ENCODE measurements around the gene STPG3. TPM values are rescaled to one million over a fixed set of nuclear protein-coding genes. Genes with fewer than 3 reads are reported as not detected.
A peak's percentile ranks its signal among the peaks of the same experiment; 100 is the strongest.
"Not testable (repeated sequence)": the region's sequence is repeated elsewhere in the genome, so short reads cannot be mapped to it uniquely, and the experiment has no call there.

The STPG3 gene
- total RNA-seq, 2 experiments from 2014 or later: not detected

DNA sequence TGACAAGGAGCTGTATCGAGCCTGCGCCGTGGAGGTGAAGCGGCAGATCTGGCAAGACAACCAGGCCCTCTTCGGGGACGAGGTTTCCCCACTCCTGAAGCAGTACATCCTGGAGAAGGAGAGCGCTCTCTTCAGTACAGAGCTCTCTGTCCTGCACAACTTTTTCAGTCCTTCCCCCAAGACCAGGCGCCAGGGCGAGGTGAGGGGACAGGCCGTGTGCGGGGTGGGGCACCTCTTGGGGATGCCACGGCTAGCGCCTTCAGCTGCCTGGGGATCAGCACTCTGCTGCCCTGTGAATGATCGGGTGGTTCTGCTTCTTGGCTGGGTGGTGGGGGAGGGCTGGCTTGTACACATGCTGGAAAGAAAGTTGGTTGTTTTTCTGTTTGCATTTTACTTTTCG lies 5.8 kb downstream of the STPG3 start:
- H3K27ac Mint-ChIP-seq: no peak overlapping the region
- ChIA-PET POLR2A (interaction anchor here (0.9 kb wide), 1 partner anchor 16 kb away, joined by 3 read pairs; the partner anchor contains the start of gene TUBB4B), CTCF (interaction anchor here (0.8 to 1.5 kb wide), 6 partner anchors 8 to 170 kb away, joined by 3 to 5 read pairs (median 4); partner anchors contain the start of gene MAN1B1)
- no peak for DNase-seq
- H3K36me3 Mint-ChIP-seq (ENCODE audit: low read depth): peaks cover 14% of the 10 kb centered on the region
- H3K27me3 Mint-ChIP-seq: no peaks in the 10 kb centered on the region
- peaks cover 20% of the 10 kb centered on the region for H3K4me1 Mint-ChIP-seq
- no peaks in the 10 kb centered on the region for H3K9me3 Mint-ChIP-seq
- peak overlapping the region; percentile 90 for H3K4me3 Mint-ChIP-seq

DNA sequence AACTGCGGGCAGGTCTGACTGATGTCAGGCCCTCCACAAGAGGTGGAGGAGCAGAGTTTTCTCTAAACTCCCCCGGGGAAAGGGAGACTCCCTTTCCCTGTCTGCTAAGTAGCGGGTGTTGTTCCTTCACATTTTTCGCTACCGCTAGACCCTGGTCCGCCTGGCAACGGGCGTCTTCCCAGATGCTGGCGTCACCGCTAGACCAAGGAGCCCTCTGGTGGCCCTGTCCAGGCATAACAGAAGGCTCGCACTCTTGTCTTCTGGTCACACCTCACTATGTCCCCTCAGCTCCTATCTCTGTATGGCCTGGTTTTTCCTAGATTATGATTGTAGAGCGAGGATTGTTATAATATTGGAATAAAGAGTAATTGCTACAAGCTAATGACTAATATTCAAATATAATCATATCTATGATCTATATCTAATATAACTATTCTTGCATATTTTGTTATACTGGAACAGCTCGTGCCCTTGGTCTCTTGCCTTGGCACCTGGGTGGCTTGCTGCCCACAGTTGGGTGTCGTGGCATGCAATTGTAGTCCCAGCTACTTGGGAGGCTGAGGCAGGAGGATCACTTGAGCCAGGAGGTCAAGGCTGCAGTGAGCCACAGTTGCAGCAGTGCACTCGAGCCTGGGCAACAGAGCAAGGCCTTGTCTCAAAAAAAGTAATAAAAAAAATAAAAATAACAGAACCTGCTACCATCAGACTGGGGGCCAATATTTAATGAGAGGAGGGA lies 11.3 kb downstream of the STPG3 start:
- H3K27me3 Mint-ChIP-seq, H3K4me1 Mint-ChIP-seq, POLR2A ChIA-PET, DNase-seq, CTCF ChIA-PET, H3K4me3 Mint-ChIP-seq, H3K27ac Mint-ChIP-seq, H3K9me3 Mint-ChIP-seq: not testable (repeated sequence)
- peaks cover 16% of the 10 kb centered on the region for H3K36me3 Mint-ChIP-seq (ENCODE audit: low read depth)

DNA sequence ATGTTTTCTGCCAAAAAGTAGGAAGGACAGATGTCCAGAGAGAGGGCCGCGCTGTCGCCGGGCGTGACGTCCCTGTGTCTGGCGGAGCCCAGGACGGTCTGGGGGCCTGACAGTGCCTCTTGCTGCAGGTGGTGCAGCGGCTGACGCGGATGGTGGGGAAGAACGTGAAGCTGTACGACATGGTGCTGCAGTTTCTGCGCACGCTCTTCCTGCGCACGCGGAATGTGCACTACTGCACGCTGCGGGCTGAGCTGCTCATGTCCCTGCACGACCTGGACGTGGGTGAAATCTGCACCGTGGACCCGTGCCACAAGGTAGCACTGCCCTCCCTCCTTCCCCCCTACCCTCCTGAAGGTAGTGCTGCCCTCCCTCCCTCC lies 11.8 kb downstream of the STPG3 start:
- CTCF ChIA-PET: no interaction called here
- POLR2A ChIA-PET: no interaction called here
- no peak overlapping the region for H3K27ac Mint-ChIP-seq
- DNase-seq: no peak
- no peak overlapping the region for H3K4me3 Mint-ChIP-seq
- H3K36me3 Mint-ChIP-seq (ENCODE audit: low read depth): peaks cover 18% of the 10 kb centered on the region
- H3K9me3 Mint-ChIP-seq: no peaks in the 10 kb centered on the region
- peaks cover 8% of the 10 kb centered on the region for H3K4me1 Mint-ChIP-seq
- no peaks in the 10 kb centered on the region for H3K27me3 Mint-ChIP-seq

DNA sequence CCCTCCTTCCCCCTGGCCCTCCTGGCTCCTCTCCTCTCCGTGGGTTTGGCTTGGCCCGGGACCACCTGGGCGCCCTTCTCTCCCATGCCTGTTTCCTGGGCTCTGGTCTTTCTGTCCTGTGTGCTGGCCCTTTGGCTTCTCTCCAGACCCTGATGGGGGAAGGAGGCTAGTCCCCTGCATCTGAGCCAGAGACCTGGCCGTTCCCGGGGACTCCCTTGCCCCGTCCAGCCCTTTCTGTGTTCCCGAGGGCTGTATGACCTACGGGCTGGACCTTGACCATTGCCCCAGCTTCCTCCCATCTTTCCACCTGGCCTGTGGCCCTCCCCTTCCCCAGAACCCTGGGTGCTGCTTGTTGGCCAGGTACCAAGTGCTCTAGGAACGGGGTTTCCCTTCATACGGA lies 12.4 kb downstream of the STPG3 start:
- no peak for DNase-seq
- peaks cover 20% of the 10 kb centered on the region for H3K36me3 Mint-ChIP-seq (ENCODE audit: low read depth)
- H3K27me3 Mint-ChIP-seq: no peaks in the 10 kb centered on the region
- peaks cover 9% of the 10 kb centered on the region for H3K4me1 Mint-ChIP-seq
- H3K9me3 Mint-ChIP-seq: no peaks in the 10 kb centered on the region
- H3K27ac Mint-ChIP-seq: no peak overlapping the region
- H3K4me3 Mint-ChIP-seq: no peak overlapping the region
- ChIA-PET POLR2A (interaction anchor here (0.7 kb wide), 1 partner anchor 21 kb away, joined by 3 read pairs; no protein-coding TSS in a partner anchor), CTCF (no interaction called here)

DNA sequence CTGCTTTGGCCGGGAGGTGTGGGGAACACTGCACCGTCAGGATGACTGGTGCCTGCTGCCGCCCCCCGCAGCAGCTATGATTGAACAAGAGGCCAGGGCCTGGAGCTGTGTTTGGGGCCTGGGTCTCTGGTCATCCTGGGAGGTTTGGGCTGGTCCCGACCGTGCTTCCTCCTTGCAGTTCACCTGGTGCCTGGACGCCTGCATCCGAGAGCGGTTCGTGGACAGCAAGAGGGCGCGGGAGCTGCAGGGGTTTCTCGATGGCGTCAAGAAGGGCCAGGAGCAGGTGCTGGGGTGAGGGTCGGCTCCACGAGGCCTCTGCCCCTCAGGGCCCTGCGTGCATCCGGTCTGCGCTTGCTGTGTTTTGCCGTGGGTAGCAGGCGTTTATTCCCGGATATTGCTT lies 13.0 kb downstream of the STPG3 start:
- POLR2A ChIA-PET: interaction anchor here (0.7 kb wide), 1 partner anchor 21 kb away, joined by 3 read pairs; no protein-coding TSS in a partner anchor
- DNase-seq: no peak
- Mint-ChIP-seq H3K9me3 (no peaks in the 10 kb centered on the region), H3K36me3 (ENCODE audit: low read depth) (peaks cover 25% of the 10 kb centered on the region), H3K4me1 (peaks cover 9% of the 10 kb centered on the region), H3K27me3 (no peaks in the 10 kb centered on the region), H3K4me3 (no peak overlapping the region), H3K27ac (no peak overlapping the region)
- CTCF ChIA-PET: interaction anchor here (1.2 kb wide), 1 partner anchor 8 kb away, joined by 3 read pairs; no protein-coding TSS in a partner anchor

DNA sequence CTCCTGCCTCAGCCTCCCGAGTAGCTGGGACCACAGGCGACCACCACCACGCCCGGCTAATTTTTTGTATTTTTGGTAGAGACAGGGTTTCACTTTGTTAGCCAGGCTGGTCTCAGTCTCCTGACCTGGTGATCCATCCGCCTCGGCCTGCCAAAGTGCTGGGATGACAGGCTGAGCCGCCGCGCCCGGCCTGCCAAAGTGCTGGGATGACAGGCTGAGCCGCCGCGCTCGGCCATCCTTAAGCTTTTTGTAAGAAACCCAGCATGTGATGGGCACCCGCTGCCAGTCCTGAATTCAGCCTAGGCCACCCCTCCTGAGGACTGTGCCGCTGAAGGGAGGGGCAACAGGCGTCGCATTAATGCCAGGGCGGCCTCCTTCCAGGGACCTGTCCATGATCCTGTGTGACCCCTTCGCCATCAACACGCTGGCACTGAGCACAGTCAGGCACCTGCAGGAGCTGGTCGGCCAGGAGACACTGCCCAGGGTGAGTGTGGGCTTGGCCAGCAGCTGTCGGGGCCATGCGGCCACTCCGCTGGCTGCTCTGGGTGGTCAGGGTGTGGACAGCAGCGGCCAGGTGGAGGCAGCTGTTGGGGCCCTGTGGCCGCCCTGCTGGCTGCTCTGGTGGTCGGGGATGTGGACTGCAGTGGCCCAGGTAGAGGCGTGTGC lies 14.5 kb downstream of the STPG3 start:
- Mint-ChIP-seq H3K27me3 (no peaks in the 10 kb centered on the region), H3K4me3 (no peak overlapping the region), H3K9me3 (no peaks in the 10 kb centered on the region), H3K4me1 (peaks cover 13% of the 10 kb centered on the region), H3K36me3 (ENCODE audit: low read depth) (peaks cover 33% of the 10 kb centered on the region), H3K27ac (no peak overlapping the region)
- CTCF ChIA-PET: interaction anchor here (0.9 to 1.5 kb wide), 4 partner anchors 9 to 325 kb away, joined by 3 to 4 read pairs (median 4); partner anchors contain the start of genes NELFB and ZMYND19
- POLR2A ChIA-PET: no interaction called here
- DNase-seq: no peak

DNA sequence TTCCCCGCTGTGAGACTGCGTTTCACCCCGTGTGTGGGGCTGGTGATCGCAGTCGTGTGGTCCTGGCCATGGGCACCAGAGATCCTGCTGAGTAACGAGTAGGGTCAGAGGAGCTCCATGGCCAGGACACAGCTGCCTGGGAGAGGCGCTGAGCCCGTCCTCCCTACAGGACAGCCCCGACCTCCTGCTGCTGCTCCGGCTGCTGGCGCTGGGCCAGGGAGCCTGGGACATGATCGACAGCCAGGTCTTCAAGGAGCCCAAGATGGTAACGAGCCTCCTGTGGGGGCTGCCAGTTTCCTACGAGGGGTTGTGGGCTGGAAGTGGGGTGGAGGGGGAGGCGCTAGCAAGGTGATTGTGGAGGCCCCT lies 15.1 kb downstream of the STPG3 start:
- Mint-ChIP-seq H3K4me3 (no peak overlapping the region), H3K27ac (no peak overlapping the region), H3K4me1 (peaks cover 17% of the 10 kb centered on the region), H3K36me3 (ENCODE audit: low read depth) (peaks cover 34% of the 10 kb centered on the region), H3K27me3 (no peaks in the 10 kb centered on the region), H3K9me3 (no peaks in the 10 kb centered on the region)
- DNase-seq: no peak
- ChIA-PET CTCF (interaction anchor here (1.2 to 1.5 kb wide), 3 partner anchors 10 to 325 kb away, joined by 3 to 4 read pairs (median 3); partner anchors contain the start of genes NELFB and ZMYND19), POLR2A (no interaction called here)

DNA sequence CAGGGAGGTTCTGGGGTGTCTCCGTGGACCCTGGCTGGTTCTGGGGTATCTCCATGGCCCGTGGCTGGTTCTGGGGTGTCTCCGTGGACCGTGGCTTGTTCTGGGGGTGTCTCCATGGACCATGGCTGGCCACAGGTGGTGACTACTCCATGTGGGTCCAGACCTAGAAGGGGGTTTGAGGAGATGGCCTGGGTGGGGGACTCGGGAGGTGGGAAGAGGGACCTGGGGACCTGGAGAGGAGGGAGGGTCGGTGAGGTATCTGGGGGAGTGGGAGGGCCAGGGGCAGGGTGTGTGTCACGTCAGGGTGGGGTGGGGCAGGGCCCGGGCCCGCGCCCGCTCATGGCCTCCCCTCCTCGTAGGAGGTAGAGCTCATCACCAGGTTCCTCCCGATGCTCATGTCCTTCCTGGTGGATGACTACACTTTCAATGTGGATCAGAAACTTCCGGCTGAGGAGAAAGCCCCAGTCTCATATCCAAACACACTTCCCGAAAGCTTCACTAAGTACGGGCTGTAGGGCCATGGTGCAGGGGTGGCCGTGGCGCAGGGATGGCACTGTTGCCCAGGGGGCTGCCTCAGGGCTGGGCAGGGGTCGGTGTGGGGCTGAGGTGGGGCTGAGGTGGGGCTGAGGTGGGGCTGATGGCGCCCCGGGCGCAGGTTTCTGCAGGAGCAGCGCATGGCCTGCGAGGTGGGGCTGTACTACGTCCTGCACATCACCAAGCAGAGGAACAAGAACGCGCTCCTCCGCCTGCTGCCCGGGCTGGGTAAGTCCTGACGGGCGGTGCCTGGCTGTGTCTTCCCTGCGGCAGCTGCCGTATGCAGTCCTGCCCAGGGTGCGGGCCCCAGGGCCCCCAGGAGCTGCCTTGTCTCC lies 15.7 kb downstream of the STPG3 start:
- no peaks in the 10 kb centered on the region for H3K9me3 Mint-ChIP-seq
- H3K27me3 Mint-ChIP-seq: no peaks in the 10 kb centered on the region
- H3K4me1 Mint-ChIP-seq: peaks cover 22% of the 10 kb centered on the region
- ChIA-PET POLR2A (no interaction called here), CTCF (interaction anchor here (0.8 to 1.5 kb wide), 5 partner anchors 10 to 324 kb away, joined by 3 to 4 read pairs (median 3); partner anchors contain the start of genes NELFB and ZMYND19)
- no peak overlapping the region for H3K4me3 Mint-ChIP-seq
- H3K27ac Mint-ChIP-seq: no peak overlapping the region
- no peak for DNase-seq
- peaks cover 34% of the 10 kb centered on the region for H3K36me3 Mint-ChIP-seq (ENCODE audit: low read depth)

DNA sequence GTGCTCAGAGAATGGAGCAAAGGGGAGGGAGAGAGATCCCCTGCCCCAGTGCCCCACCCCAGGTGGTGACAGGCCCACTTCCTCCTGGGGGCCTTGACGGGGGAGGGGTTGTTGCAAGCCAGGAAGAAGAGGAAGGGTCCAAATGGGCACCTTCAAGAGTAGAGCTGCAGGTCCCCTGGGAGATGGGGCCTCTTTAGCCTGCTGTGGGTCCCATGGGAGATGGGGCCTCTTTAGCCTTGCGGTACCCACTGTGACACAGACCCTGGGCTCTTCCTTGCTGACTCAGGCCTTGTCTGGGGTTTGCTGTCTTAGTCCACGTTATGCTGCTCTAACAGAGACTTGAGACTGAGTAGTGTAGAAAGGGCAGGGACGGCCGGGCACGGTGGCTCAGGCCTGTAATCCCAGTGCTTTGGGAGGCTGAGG lies 16.9 kb downstream of the STPG3 start:
- Mint-ChIP-seq H3K4me1 (peaks cover 24% of the 10 kb centered on the region), H3K4me3 (no peak overlapping the region), H3K27me3 (no peaks in the 10 kb centered on the region), H3K36me3 (ENCODE audit: low read depth) (peaks cover 33% of the 10 kb centered on the region), H3K9me3 (no peaks in the 10 kb centered on the region), H3K27ac (peak overlapping the region; percentile 26)
- CTCF ChIA-PET: interaction anchor here (0.8 to 1.2 kb wide), 2 partner anchors 12 to 19 kb away, joined by 3 to 4 read pairs; no protein-coding TSS in a partner anchor
- POLR2A ChIA-PET: no interaction called here
- no peak for DNase-seq

DNA sequence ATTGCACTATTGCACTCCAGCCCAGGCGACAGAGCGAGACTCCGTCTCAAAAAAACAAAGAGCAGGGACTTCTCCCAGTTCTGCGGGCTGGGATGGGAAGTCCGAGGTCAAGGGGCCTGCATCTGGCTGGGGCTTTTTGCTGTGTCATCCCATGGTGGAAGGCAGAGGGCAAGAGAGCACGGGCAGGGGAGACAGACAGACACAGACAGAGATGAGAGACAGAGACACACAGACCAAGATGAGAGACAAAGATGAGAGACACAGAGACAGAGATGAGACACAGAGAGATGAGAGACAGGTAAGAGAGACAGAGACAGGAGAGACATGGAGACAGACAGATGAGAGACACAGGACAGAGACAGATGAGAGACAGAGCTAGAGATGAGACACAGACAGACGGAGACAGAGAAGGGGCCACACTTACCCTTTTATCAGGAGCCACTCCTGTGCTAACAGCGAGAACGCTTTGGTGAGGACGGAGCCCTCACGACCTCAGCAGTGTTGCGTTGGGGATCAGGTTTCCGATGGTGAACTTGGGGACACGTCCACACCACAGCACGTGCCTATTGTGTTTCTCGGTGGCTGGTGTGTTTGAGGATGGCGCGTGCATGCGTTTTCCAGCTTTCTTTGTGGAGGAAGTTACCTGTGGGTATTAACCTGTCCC lies 17.6 kb downstream of the STPG3 start:
- H3K36me3 Mint-ChIP-seq (ENCODE audit: low read depth): peaks cover 34% of the 10 kb centered on the region
- peaks cover 24% of the 10 kb centered on the region for H3K4me1 Mint-ChIP-seq
- no peaks in the 10 kb centered on the region for H3K9me3 Mint-ChIP-seq
- no peak for DNase-seq
- ChIA-PET POLR2A (no interaction called here), CTCF (interaction anchor here (0.9 to 1.0 kb wide), 2 partner anchors 15 to 18 kb away, joined by 3 read pairs; no protein-coding TSS in a partner anchor)
- H3K27me3 Mint-ChIP-seq: no peaks in the 10 kb centered on the region
- no peak overlapping the region for H3K4me3 Mint-ChIP-seq
- peak overlapping the region; percentile 26 for H3K27ac Mint-ChIP-seq

DNA sequence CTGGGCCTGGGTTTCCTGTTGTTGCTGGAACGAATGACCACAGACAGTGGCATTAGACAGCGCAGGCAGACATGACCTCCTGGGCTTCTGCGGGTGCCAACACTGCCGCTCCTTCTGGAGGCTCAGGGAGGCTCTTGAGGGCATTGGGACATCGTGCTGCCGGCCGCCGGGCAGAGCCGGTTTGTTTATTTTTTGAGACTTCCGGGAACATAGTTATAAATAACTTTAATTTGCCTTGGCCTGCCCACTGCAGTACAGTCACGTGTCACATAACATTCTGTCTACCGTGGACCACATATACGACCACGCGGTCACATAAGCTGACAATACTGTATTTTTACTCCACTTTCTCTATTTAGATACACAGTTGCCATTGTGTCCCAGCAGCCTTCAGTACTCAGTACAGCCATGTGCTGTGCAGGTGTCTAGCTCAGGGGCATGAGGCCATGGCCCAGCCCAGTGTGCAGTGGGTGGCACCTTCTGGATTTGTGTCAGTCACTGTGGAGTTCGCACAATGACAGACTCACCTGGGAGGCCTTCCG lies 18.2 kb downstream of the STPG3 start:
- Mint-ChIP-seq H3K27me3 (no peaks in the 10 kb centered on the region), H3K9me3 (no peaks in the 10 kb centered on the region), H3K27ac (no peak overlapping the region), H3K4me1 (peaks cover 24% of the 10 kb centered on the region), H3K36me3 (ENCODE audit: low read depth) (peaks cover 32% of the 10 kb centered on the region), H3K4me3 (no peak overlapping the region)
- DNase-seq: no peak
- ChIA-PET CTCF (interaction anchor here (0.9 to 1.0 kb wide), 2 partner anchors 15 to 17 kb away, joined by 3 read pairs; no protein-coding TSS in a partner anchor), POLR2A (no interaction called here)
